Measurements from ENCODE around the gene ZMYND15. TPM values are rescaled to one million over a fixed set of nuclear protein-coding genes. Genes with fewer than 3 reads are reported as not detected.
A peak's percentile ranks its signal among the peaks of the same experiment; 100 is the strongest.
"Not testable (repeated sequence)": the region's sequence is repeated elsewhere in the genome, so short reads cannot be mapped to it uniquely, and the experiment has no call there.

The ZMYND15 gene
- not detected for total RNA-seq

GRCh38 chr17:4739122-4740024 lies at the start of gene ZMYND15, which contains the start of gene CXCL16:
Gene ZMYND15, plus strand, starts transcription at chr17:4739833. Its CDS starts 716 bp downstream, at chr17:4740549.
Gene CXCL16, minus strand, starts transcription at chr17:4739928. Its CDS starts 589 bp downstream, at chr17:4739339.
- H3K27me3 Mint-ChIP-seq, result peaks cover 17% of the 10 kb centered on the region
- intact Hi-C loops (cut with micrococcal nuclease), result no loop called here
- no peaks in the 10 kb centered on the region for H3K9me3 Mint-ChIP-seq
- TF ChIP-seq CTCF (IDR thresholded peaks at IDR 0.05), result no peak
- ChIA-PET CTCF (interaction anchor here (1.2 kb wide), 1 partner anchor 50 kb away, joined by 5 read pairs; no protein-coding TSS in a partner anchor), POLR2A (interaction anchor here (1.6 kb wide), 1 partner anchor 10 kb away, joined by 3 read pairs; no protein-coding TSS in a partner anchor)
- H3K27ac Mint-ChIP-seq, result peak within 1 kb of the TSS; percentile 64
- peak within 1 kb of the TSS; percentile 76 for H3K4me3 Mint-ChIP-seq
- H3K36me3 Mint-ChIP-seq (ENCODE audit: low read depth), result no peaks in the 10 kb centered on the region
- DNase-seq, result peak; percentile 60
- peaks cover 23% of the 10 kb centered on the region for H3K4me1 Mint-ChIP-seq (ENCODE audit: low read depth)
- ATAC-seq, result peak; percentile 71

- ATAC-seq; H3K4me3 Mint-ChIP-seq; H3K27ac Mint-ChIP-seq; H3K9me3 Mint-ChIP-seq; intact Hi-C loops (cut with micrococcal nuclease); DNase-seq; H3K27me3 Mint-ChIP-seq: not testable (repeated sequence)
- Mint-ChIP-seq H3K4me1 (ENCODE audit: low read depth) (peaks cover 36% of the 10 kb centered on the region), H3K36me3 (ENCODE audit: low read depth) (peaks cover 65% of the 10 kb centered on the region)
- POLR2A ChIA-PET, result interaction anchor here (1.8 to 2.9 kb wide), 2 partner anchors 11 to 13 kb away, joined by 11 to 12 read pairs; partner anchors contain the start of gene PELP1
- CTCF ChIA-PET, result interaction anchor here (1.1 kb wide), 1 partner anchor 12 kb away, joined by 3 read pairs; no protein-coding TSS in a partner anchor
These were observed 49.8 kb upstream of the ZMYND15 start for GRCh38 chr17:4689872-4690271.

- peaks cover 39% of the 10 kb centered on the region for H3K4me1 Mint-ChIP-seq (ENCODE audit: low read depth)
- intact Hi-C loops (cut with micrococcal nuclease), result no loop called here
- H3K9me3 Mint-ChIP-seq, result no peaks in the 10 kb centered on the region
- TF ChIP-seq CTCF (IDR thresholded peaks at IDR 0.05), result no peak
- no peaks in the 10 kb centered on the region for H3K27me3 Mint-ChIP-seq
- POLR2A ChIA-PET, result interaction anchor here (1.8 to 2.9 kb wide), 2 partner anchors 10 to 13 kb away, joined by 11 to 12 read pairs; partner anchors contain the start of gene PELP1
- ATAC-seq (peak; percentile 45), DNase-seq (no peak)
- CTCF ChIA-PET, result interaction anchor here (0.7 to 1.1 kb wide), 2 partner anchors 8 to 11 kb away, joined by 3 read pairs; no protein-coding TSS in a partner anchor
- H3K27ac Mint-ChIP-seq, result no peak overlapping the region
- no peak overlapping the region for H3K4me3 Mint-ChIP-seq
- H3K36me3 Mint-ChIP-seq (ENCODE audit: low read depth), result peaks cover 63% of the 10 kb centered on the region
These were observed 48.9 kb upstream of the ZMYND15 start for GRCh38 chr17:4690745-4691144.

GRCh38 chr17:4691686-4692085 lies 47.9 kb upstream of the ZMYND15 start:
- no peak for ATAC-seq
- H3K36me3 Mint-ChIP-seq (ENCODE audit: low read depth), result peaks cover 66% of the 10 kb centered on the region
- no peaks in the 10 kb centered on the region for H3K9me3 Mint-ChIP-seq
- H3K4me1 Mint-ChIP-seq (ENCODE audit: low read depth), result peaks cover 44% of the 10 kb centered on the region
- POLR2A ChIA-PET, result interaction anchor here (0.6 to 2.9 kb wide), 4 partner anchors 9 to 134 kb away, joined by 3 to 12 read pairs (median 7); partner anchors contain the start of gene PELP1
- H3K27me3 Mint-ChIP-seq, result no peaks in the 10 kb centered on the region
- no peak for TF ChIP-seq CTCF (IDR thresholded peaks at IDR 0.05)
- intact Hi-C loops (cut with micrococcal nuclease), result no loop called here
- H3K27ac Mint-ChIP-seq, result no peak overlapping the region
- no peak for DNase-seq
- no peak overlapping the region for H3K4me3 Mint-ChIP-seq
- CTCF ChIA-PET, result no interaction called here

- DNase-seq, result no peak
- POLR2A ChIA-PET, result interaction anchor here (0.5 kb wide), 1 partner anchor 10 kb away, joined by 3 read pairs; no protein-coding TSS in a partner anchor
- intact Hi-C loops (cut with micrococcal nuclease), result no loop called here
- peaks cover 62% of the 10 kb centered on the region for H3K36me3 Mint-ChIP-seq (ENCODE audit: low read depth)
- no peak overlapping the region for H3K27ac Mint-ChIP-seq
- no peaks in the 10 kb centered on the region for H3K9me3 Mint-ChIP-seq
- CTCF ChIA-PET, result no interaction called here
- H3K4me3 Mint-ChIP-seq, result no peak overlapping the region
- no peaks in the 10 kb centered on the region for H3K27me3 Mint-ChIP-seq
- no peak for TF ChIP-seq CTCF (IDR thresholded peaks at IDR 0.05)
- H3K4me1 Mint-ChIP-seq (ENCODE audit: low read depth), result peaks cover 53% of the 10 kb centered on the region
- no peak for ATAC-seq
These were observed 46.2 kb upstream of the ZMYND15 start for GRCh38 chr17:4693416-4693815.

All from activated CD8-positive, alpha-beta T cell treated with anti-CD3 and anti-CD28 coated beads for 36 hours (primary cell).